CD4-positive, alpha-beta T cell (primary cell): ENCODE measurements around the gene CEP95. TPM values are rescaled to one million over a fixed set of nuclear protein-coding genes. Genes with fewer than 3 reads are reported as not detected.
A peak's percentile ranks its signal among the peaks of the same experiment; 100 is the strongest.

Source experiments
- ATAC-seq: fragments of 200-7000 bp; cut with Tn5 transposase; one replicate; pipeline ENCODE4 v1.10.0; 2022; ENCODE audit warnings: mild to moderate bottlenecking; ENCODE audit not compliant: poor library complexity
- CTCF ChIA-PET: fragments of 350-600 bp; sonication (Branson Sonifier 250); formaldehyde crosslinking; loops from one replicate; lab custom pipeline; 2021; ENCODE audit warnings: antibody characterized with exemption, inconsistent platforms; lab: Charles Lee
- POLR2A ChIA-PET: fragments of 350-600 bp; sonication (Branson Sonifier 250); formaldehyde crosslinking; loops from one replicate; lab custom pipeline; 2021; ENCODE audit warnings: antibody characterized with exemption, inconsistent platforms; lab: Charles Lee
- DNase-seq, 14 experiments: peaks; one replicate each; pipeline ENCODE4 v3.0.0-alpha.2; 2013 to 2020; ENCODE audit warnings: mixed read lengths in 2 of 14
- H3K27ac ChIP-seq, 2 donors: one replicate each; pipeline versions ENCODE4 v1.5.1 to v1.7.0; 2013; ENCODE audit warnings: low read length in 2 of 2, low read depth in 1 of 2, mild to moderate bottlenecking in 1 of 2
- H3K27me3 ChIP-seq, 2 experiments: 1 replicate in 1 of 2; 2 replicates in 1 of 2; pipeline versions ENCODE4 v1.6.1 to v1.7.0; 2013; ENCODE audit warnings: low read length in 2 of 2, control low read depth in 1 of 2, mild to moderate bottlenecking in 1 of 2, moderate library complexity in 1 of 2; ENCODE audit not compliant: insufficient read depth in 2 of 2, control insufficient read depth in 1 of 2
- H3K36me3 ChIP-seq: one replicate; pipeline ENCODE4 v1.6.1; 2013; ENCODE audit warnings: low read length, control low read depth; ENCODE audit not compliant: insufficient read depth
- H3K4me1 ChIP-seq: one replicate; pipeline ENCODE4 v1.6.1; 2013; ENCODE audit warnings: low read length, control low read depth; ENCODE audit not compliant: insufficient read depth
- H3K4me3 ChIP-seq: one replicate; pipeline ENCODE4 v1.5.1; 2013; ENCODE audit warnings: mild to moderate bottlenecking, low read length, moderate library complexity
- H3K9me3 ChIP-seq, 2 experiments: 1 replicate in 1 of 2; 2 replicates in 1 of 2; pipeline versions ENCODE4 v1.6.1 to v1.7.0; 2013; ENCODE audit warnings: low read length in 2 of 2, mild to moderate bottlenecking in 2 of 2, control low read depth in 1 of 2, moderate library complexity in 1 of 2; ENCODE audit not compliant: control insufficient read depth in 1 of 2, insufficient read depth in 1 of 2
- H3K27ac Mint-ChIP-seq: one replicate; pipeline ENCODE4 v1.8.0; 2020; ENCODE audit warnings: mixed read lengths
- H3K27me3 Mint-ChIP-seq: one replicate; pipeline ENCODE4 v1.8.0; 2021; ENCODE audit warnings: mixed read lengths
- H3K36me3 Mint-ChIP-seq: one replicate; pipeline ENCODE4 v1.8.0; 2021; ENCODE audit warnings: low read depth, mixed read lengths
- H3K4me1 Mint-ChIP-seq: one replicate; pipeline ENCODE4 v1.8.0; 2021; ENCODE audit warnings: low read depth, mixed read lengths
- H3K4me3 Mint-ChIP-seq: one replicate; pipeline ENCODE4 v1.8.0; 2020; ENCODE audit warnings: mild to moderate bottlenecking, mixed read lengths
- H3K9me3 Mint-ChIP-seq: one replicate; pipeline ENCODE4 v1.8.0; 2020; ENCODE audit warnings: mixed read lengths
- intact Hi-C, 2 experiments: fragments of 100-400 bp; cut with DNase I in 1 of 2; cut with micrococcal nuclease in 1 of 2; formaldehyde crosslinking; loops; one replicate each; pipeline versions ENCODE4 v1.15.1 to v1.9.0; 2023 to 2025; cut with DNase I, micrococcal nuclease
- total RNA-seq, 174 experiments: library from RNA in 2 of 174; stranded (reverse) in 2 of 174; gene quantifications; one replicate each; pipeline ENCODE4 v1.2.3 and lab custom pipeline; 2021 to 2026
- TF ChIP-seq, protein P1 (sequence below): fragments of 200-600 bp; IDR thresholded peaks from one replicate; pipeline ENCODE4 v1.8.0; 2022; ENCODE audit warnings: antibody characterized with exemption, mild to moderate bottlenecking

The CEP95 gene
- total RNA-seq, 2 experiments from 2014 or later, result 256 to 269 TPM

DNA sequence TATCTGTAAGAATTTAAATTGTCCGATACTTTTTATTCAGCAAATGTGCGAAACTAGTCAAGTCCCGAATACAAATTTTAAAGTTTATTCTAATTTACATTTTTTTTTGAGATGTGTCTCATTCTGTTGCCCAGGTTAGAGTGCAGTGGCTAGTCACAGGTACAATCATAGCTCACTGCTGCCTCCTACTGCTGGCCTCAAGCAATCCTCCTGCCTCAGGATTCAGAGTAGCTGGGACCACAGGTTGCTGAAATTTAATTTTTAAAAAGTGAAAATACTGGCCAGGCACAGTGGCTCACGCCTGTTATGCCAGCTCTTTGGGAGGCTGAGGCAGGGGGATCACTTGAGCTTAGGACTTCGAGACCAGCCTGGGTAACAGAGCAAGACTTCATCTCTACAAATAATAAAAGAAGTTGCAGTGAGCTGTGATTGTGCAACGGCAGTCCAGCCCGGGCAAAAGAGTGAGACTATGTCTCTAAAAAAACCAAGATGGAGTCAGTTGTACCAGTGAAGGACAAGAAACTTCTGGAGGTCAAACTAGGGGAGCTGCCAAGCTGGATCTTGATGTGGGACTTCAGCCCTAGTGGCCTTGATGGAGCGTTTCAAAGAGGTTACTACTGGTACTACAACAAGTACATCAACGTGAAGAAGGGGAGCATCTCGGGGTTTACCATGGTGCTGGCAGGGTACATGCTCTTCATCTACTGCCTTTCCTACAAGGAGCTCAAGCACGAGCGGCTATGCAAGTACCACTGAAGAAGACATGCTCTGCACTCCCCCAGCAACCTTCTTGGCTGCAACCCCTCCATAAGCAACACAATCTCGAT is 15.5 kb upstream of the CEP95 start:
- Mint-ChIP-seq H3K27ac (no peak overlapping the region), H3K4me3 (no peak overlapping the region), H3K4me1 (peaks cover 25% of the 10 kb centered on the region), H3K36me3 (peaks cover 69% of the 10 kb centered on the region), H3K27me3 (no peaks in the 10 kb centered on the region), H3K9me3 (no peaks in the 10 kb centered on the region)
- Histone ChIP-seq H3K4me3 (no peak overlapping the region), H3K9me3 (no peaks in the 10 kb centered on the region), H3K27me3 (no peaks in the 10 kb centered on the region), H3K4me1 (peaks cover 23% of the 10 kb centered on the region), H3K27ac (no peak overlapping the region), H3K36me3 (peaks cover 39% of the 10 kb centered on the region)
- ChIA-PET CTCF (interaction anchor here (0.5 to 5.7 kb wide), 9 partner anchors 11 to 472 kb away, joined by 3 to 61 read pairs (median 5); partner anchors contain the start of genes CEP95 and DDX5), POLR2A (interaction anchor here (1.5 to 10.7 kb wide), 2 partner anchors 13 to 71 kb away, joined by 13 to 453 read pairs; partner anchors contain the start of genes CEP95 and DDX5)
- ATAC-seq, result peak; percentile 75
- peak in 13 of 14 experiments; percentile 22 to 78 (median 37) for DNase-seq
- TF ChIP-seq, protein P1, sequence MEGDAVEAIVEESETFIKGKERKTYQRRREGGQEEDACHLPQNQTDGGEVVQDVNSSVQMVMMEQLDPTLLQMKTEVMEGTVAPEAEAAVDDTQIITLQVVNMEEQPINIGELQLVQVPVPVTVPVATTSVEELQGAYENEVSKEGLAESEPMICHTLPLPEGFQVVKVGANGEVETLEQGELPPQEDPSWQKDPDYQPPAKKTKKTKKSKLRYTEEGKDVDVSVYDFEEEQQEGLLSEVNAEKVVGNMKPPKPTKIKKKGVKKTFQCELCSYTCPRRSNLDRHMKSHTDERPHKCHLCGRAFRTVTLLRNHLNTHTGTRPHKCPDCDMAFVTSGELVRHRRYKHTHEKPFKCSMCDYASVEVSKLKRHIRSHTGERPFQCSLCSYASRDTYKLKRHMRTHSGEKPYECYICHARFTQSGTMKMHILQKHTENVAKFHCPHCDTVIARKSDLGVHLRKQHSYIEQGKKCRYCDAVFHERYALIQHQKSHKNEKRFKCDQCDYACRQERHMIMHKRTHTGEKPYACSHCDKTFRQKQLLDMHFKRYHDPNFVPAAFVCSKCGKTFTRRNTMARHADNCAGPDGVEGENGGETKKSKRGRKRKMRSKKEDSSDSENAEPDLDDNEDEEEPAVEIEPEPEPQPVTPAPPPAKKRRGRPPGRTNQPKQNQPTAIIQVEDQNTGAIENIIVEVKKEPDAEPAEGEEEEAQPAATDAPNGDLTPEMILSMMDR, result peak; percentile 69
- intact Hi-C loops, result loop anchor here (1.0 to 10.0 kb wide), 3 partner anchors 71 to 716 kb away; partner anchors contain the start of genes CCDC47 (in 1 of the 2) and DDX42 (in 1 of the 2)

DNA sequence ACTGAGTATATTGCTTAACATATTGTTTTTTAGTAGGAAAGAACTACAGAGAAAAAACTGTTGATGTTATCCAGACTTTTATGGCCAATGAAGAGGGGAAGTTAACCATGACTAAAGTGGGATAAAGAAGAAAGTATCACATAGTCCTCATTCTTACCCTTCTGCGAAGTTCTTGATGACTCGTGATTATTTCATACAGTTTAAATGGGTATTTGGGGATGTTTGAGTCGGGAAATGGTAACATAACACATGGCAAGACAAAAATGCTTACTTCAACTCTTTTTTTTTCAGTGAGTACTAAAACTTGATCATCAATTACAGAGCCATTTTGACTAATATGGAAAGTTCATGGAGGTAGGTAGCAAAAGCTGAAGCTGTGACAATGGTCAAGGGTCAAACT is 14.8 kb upstream of the CEP95 start:
- no peak overlapping the region for H3K27ac Mint-ChIP-seq
- Histone ChIP-seq H3K36me3 (peaks cover 39% of the 10 kb centered on the region), H3K27me3 (no peaks in the 10 kb centered on the region), H3K27ac (no peak overlapping the region), H3K4me3 (no peak overlapping the region), H3K4me1 (peaks cover 23% of the 10 kb centered on the region), H3K9me3 (no peaks in the 10 kb centered on the region)
- intact Hi-C loops, result loop anchor here (1.0 to 10.0 kb wide), 3 partner anchors 72 to 717 kb away; partner anchors contain the start of genes CCDC47 (in 1 of the 2) and DDX42 (in 1 of the 2)
- TF ChIP-seq, protein P1, result no peak
- ATAC-seq (no peak), DNase-seq (no peak)
- POLR2A ChIA-PET, result interaction anchor here (1.0 to 10.7 kb wide), 3 partner anchors 13 to 72 kb away, joined by 3 to 453 read pairs (median 5); partner anchors contain the start of genes CEP95 and DDX5
- CTCF ChIA-PET, result interaction anchor here (1.2 to 5.7 kb wide), 3 partner anchors 9 to 72 kb away, joined by 4 to 61 read pairs (median 33); partner anchors contain the start of genes CEP95 and DDX5
- no peaks in the 10 kb centered on the region for H3K27me3 Mint-ChIP-seq
- no peak overlapping the region for H3K4me3 Mint-ChIP-seq
- H3K9me3 Mint-ChIP-seq, result no peaks in the 10 kb centered on the region
- peaks cover 75% of the 10 kb centered on the region for H3K36me3 Mint-ChIP-seq
- peaks cover 33% of the 10 kb centered on the region for H3K4me1 Mint-ChIP-seq

DNA sequence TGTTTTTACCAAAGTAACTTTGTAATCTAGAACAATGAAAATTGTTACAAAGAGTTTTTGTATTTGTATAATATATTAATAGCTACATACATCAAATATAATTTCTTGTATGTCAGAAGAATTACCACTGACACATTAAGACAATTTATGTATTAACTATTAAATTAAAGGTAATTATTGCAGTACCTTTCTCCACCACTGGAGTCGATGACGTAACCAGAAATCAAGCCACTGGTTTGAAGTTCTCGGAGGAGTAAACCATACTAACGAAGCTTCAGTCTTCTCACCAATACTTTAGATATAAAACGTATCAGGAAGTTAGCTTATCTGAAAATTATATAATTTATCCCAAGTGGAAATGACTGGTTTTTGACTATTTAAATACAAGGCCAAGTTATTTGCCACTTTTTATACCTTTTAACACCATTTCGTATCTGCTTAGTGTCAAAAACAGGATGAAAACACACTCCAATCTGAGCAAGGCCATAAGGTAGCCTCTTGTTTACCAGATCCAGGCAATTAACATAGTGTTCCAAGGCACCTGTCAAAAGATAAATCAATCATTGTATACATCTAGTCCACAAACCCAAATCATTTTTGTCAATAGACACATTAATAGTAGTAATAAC is 14.2 kb upstream of the CEP95 start:
- intact Hi-C loops, result loop anchor here in 1 of 2 experiments (5.0 to 10.0 kb wide), 2 partner anchors 185 to 718 kb away; partner anchors contain the start of genes CCDC47 and DDX42
- H3K4me3 Mint-ChIP-seq, result peak overlapping the region; percentile 70
- no peak overlapping the region for H3K27ac ChIP-seq

More for the DNA sequence above, 14.2 kb upstream of the CEP95 start:
- DNase-seq (peak in 4 of 14 experiments; percentile 51 to 80 (median 78)), ATAC-seq (no peak)
- POLR2A ChIA-PET, result interaction anchor here (1.0 to 10.7 kb wide), 3 partner anchors 12 to 72 kb away, joined by 3 to 453 read pairs (median 5); partner anchors contain the start of genes CEP95 and DDX5
- H3K9me3 Mint-ChIP-seq, result no peaks in the 10 kb centered on the region
- TF ChIP-seq, protein P1, result peak; percentile 67
- Histone ChIP-seq H3K27me3 (no peaks in the 10 kb centered on the region), H3K4me3 (no peak overlapping the region), H3K36me3 (peaks cover 39% of the 10 kb centered on the region), H3K9me3 (no peaks in the 10 kb centered on the region), H3K4me1 (peaks cover 29% of the 10 kb centered on the region)
- H3K36me3 Mint-ChIP-seq, result peaks cover 79% of the 10 kb centered on the region
- CTCF ChIA-PET, result interaction anchor here (1.2 to 5.7 kb wide), 4 partner anchors 10 to 156 kb away, joined by 4 to 61 read pairs (median 18); partner anchors contain the start of genes CEP95 and DDX5
- peaks cover 39% of the 10 kb centered on the region for H3K4me1 Mint-ChIP-seq
- no peaks in the 10 kb centered on the region for H3K27me3 Mint-ChIP-seq
- H3K27ac Mint-ChIP-seq, result peak overlapping the region; percentile 73
